GM12878 (cell line): ENCODE measurements around the gene CAPN1. TPM values are rescaled to one million over a fixed set of nuclear protein-coding genes. Genes with fewer than 3 reads are reported as not detected.

Experiments
- ATAC-seq: fragments of 200-7000 bp; cut with Tn5 transposase; 3 replicates; pipeline ENCODE4 v1.9.1; 2020; ENCODE audit warnings: mild to moderate bottlenecking, moderate library complexity
- BruUV-seq: library from RNA; stranded (reverse); fragments of 400-500 nt; replicated peaks from 2 replicates; lab custom pipeline; 2021; lab: Mats Ljungman, UMichigan
- CTCF ChIA-PET: fragments of 300-600 bp; sonication (Branson Sonifier 250); formaldehyde crosslinking; extraction: SDS; loops from one replicate; lab custom pipeline; 2021; ENCODE audit warnings: inconsistent platforms; lab: Yijun Ruan, JAX
- POLR2A ChIA-PET: fragments of 350-600 bp; formaldehyde crosslinking; extraction: SDS; loops from one replicate; lab custom pipeline; 2021; ENCODE audit warnings: inconsistent platforms; lab: Charles Lee
- RAD21 ChIA-PET: fragments of 300-600 bp; sonication (Branson Sonifier 250); formaldehyde crosslinking; loops from one replicate; lab custom pipeline; 2023; ENCODE audit warnings: antibody characterized with exemption; ENCODE audit not compliant: unreplicated experiment; lab: Charles Lee
- SMC1A ChIA-PET: fragments of 300-600 bp; sonication (Branson Sonifier 250); formaldehyde crosslinking; loops from one replicate; lab custom pipeline; 2023; ENCODE audit not compliant: unreplicated experiment, uncharacterized antibody; lab: Charles Lee
- DNase-seq: peaks from one replicate; pipeline ENCODE4 v3.0.0-alpha.2; 2011; ENCODE audit warnings: low read depth, low spot score
- FAIRE-seq: peaks from 3 replicates; lab custom pipeline; 2011; peaks lifted over from hg19 to GRCh38; lab: Jason Lieb, UNC
- H2AFZ ChIP-seq: 2 replicates; pipeline ENCODE4 v1.6.0; 2011; ENCODE audit warnings: low read depth, low read length, control low read depth; ENCODE audit not compliant: control insufficient read depth
- H3K27ac ChIP-seq: 2 replicates; pipeline ENCODE4 v1.5.1; 2011; ENCODE audit warnings: control low read depth; ENCODE audit not compliant: control insufficient read depth, insufficient read depth
- H3K27me3 ChIP-seq, 2 experiments: replicated peaks in 1 of 2; 2 replicates each; pipeline versions ENCODE4 v1.6.0 to v1.6.1; 2011; ENCODE audit warnings: low read length in 1 of 2; ENCODE audit not compliant: control insufficient read depth in 2 of 2, insufficient read depth in 2 of 2
- H3K36me3 ChIP-seq, 2 experiments: 2 replicates each; pipeline ENCODE4 v1.5.1; 2011; ENCODE audit warnings: low read length in 1 of 2; ENCODE audit not compliant: control insufficient read depth in 2 of 2, insufficient read depth in 2 of 2
- H3K4me1 ChIP-seq: 2 replicates; pipeline ENCODE4 v1.6.1; 2011; ENCODE audit warnings: mild to moderate bottlenecking, low read length, moderate library complexity, mixed read lengths; ENCODE audit not compliant: control insufficient read depth, insufficient read depth
- H3K4me2 ChIP-seq: 2 replicates; pipeline ENCODE4 v1.6.0; 2011; ENCODE audit warnings: control low read depth; ENCODE audit not compliant: control insufficient read depth, insufficient read depth
- H3K4me3 ChIP-seq: fragments of 200-600 bp; sonication (generic); 2 replicates; pipeline ENCODE4 v1.5.1; 2016
- H3K79me2 ChIP-seq: 2 replicates; pipeline ENCODE4 v1.6.0; 2011; ENCODE audit warnings: low read length; ENCODE audit not compliant: control insufficient read depth, insufficient read depth
- H3K9ac ChIP-seq: 2 replicates; pipeline ENCODE4 v1.8.0; 2011; ENCODE audit warnings: low read length, control low read depth, mixed read lengths; ENCODE audit not compliant: control insufficient read depth, insufficient read depth
- H3K9me3 ChIP-seq: replicated peaks from 3 replicates; pipeline ENCODE4 v1.5.1; 2011; ENCODE audit warnings: mild to moderate bottlenecking, low read length; ENCODE audit not compliant: control insufficient read depth, insufficient read depth
- H4K20me1 ChIP-seq: 2 replicates; pipeline ENCODE4 v1.6.0; 2011; ENCODE audit not compliant: control insufficient read depth, insufficient read depth
- BCL3 ChIP-seq: IDR thresholded peaks from 2 replicates; pipeline ENCODE4 v1.6.1; 2011; ENCODE audit warnings: borderline replicate concordance, low read depth, mild to moderate bottlenecking, moderate library complexity, low read length; ENCODE audit not compliant: insufficient read depth, poor library complexity, severe bottlenecking
- RUNX3 ChIP-seq: IDR thresholded peaks from 2 replicates; pipeline ENCODE4 v1.6.1; 2012; ENCODE audit warnings: low read length, inconsistent platforms
- ZBTB40 ChIP-seq: fragments of 450-650 bp; IDR thresholded peaks from 2 replicates; pipeline ENCODE4 v1.6.1; 2016; ENCODE audit warnings: mild to moderate bottlenecking, moderate library complexity, borderline replicate concordance
- WGBS: methylation state at CpG from one replicate; pipeline ENCODE4 v1.1.6; 2016; ENCODE audit warnings: low lambda C conversion rate; ENCODE audit not compliant: insufficient replicate concordance, insufficient coverage; ENCODE audit errors: missing lambda C conversion rate; 5-methylcytosine and 5-hydroxymethylcytosine counted together
- in situ Hi-C: fragments of 300-500 bp; cut with MboI; formaldehyde crosslinking; loops from 9 replicates; pipeline ENCODE4 v1.14.3; 2018; ENCODE audit warnings: mixed read lengths
- intact Hi-C: fragments of 100-400 bp; cut with micrococcal nuclease; formaldehyde crosslinking; loops from one replicate; pipeline ENCODE4 v1.14.2; 2022; ENCODE audit not compliant: unreplicated experiment
- polyA plus RNA-seq, 11 experiments: library from polyadenylated mRNA; depleted of rRNA in 4 of 11; unstranded in 6 of 11; stranded (reverse) in 5 of 11; fragments of >200 nt; fragmentation: Nextera tagmentation in 4 of 11; fragmentation: Illumina TruSeq in 1 of 11; extraction: Ambion mirVana in 4 of 11; extraction: Trizol in 1 of 11; gene quantifications; 1 replicate in 1 of 11; 2 replicates in 10 of 11; pipeline versions ENCODE4 v1.2.1 to v1.2.3, GENCODE V29; 2011 to 2016; ENCODE audit warnings: inconsistent platforms in 2 of 11, missing spikeins in 2 of 11, low read depth in 1 of 11
- total RNA-seq, 4 experiments: library from RNA; depleted of rRNA in 3 of 4; stranded (reverse); fragments of >200 nt in 3 of 4; fragmentation: Illumina TruSeq in 1 of 4; extraction: Trizol in 1 of 4; gene quantifications; 2 replicates each; pipeline versions ENCODE4 v1.2.1 to v1.2.3, GENCODE V29; 2013 to 2021

Gene CAPN1
- total and polyA plus RNA-seq, 10 of the 15 experiments (the other 5 are each of a cell fraction or from before 2014, with no cell fraction given): 2.2 to 167 (median 77.3) TPM

- Histone ChIP-seq H3K27me3 (no peaks in the 10 kb centered on the region), H2AFZ (no peak overlapping the region), H3K9me3 (no peaks in the 10 kb centered on the region), H3K4me3 (no peak overlapping the region), H3K36me3 (peaks cover 0 to 7% of the 10 kb centered on the region in 2 experiments; a peak in 2 of 4 replicates), H4K20me1 (no peaks in the 10 kb centered on the region), H3K27ac (no peak overlapping the region), H3K4me2 (no peak overlapping the region), H3K9ac (no peak overlapping the region), H3K4me1 (peaks cover 7% of the 10 kb centered on the region), H3K79me2 (no peaks in the 10 kb centered on the region)
- WGBS: 30% methylated on average over 26 of the region's 26 CpGs
- ChIA-PET RAD21 (no interaction called here), POLR2A (interaction anchor here (0.5 kb wide), 1 partner anchor 89 kb away, joined by 4 read pairs; no protein-coding TSS in a partner anchor), CTCF (interaction anchor here (1.1 kb wide), 1 partner anchor 138 kb away, joined by 4 read pairs; no protein-coding TSS in a partner anchor), SMC1A (interaction anchor here (0.7 kb wide), 1 partner anchor 138 kb away, joined by 3 read pairs; no protein-coding TSS in a partner anchor)
- TF ChIP-seq RUNX3: peak; percentile 44; the same call in 1 of the 2 replicates
- TF ChIP-seq BCL3: peak; percentile 14
- TF ChIP-seq ZBTB40: no peak
- no TSS peak for BruUV-seq
- ATAC-seq (peak; percentile 42), FAIRE-seq (no peak), DNase-seq (no peak)
- intact Hi-C loops: no loop called here
- in situ Hi-C loops: no loop called here
These were observed 31.8 kb downstream of the CAPN1 start for GRCh38 chr11:65213322-65214211.
